Mesenchymal stem cell (in vitro differentiated cells and primary cell): Measurements from ENCODE around the gene TP53AIP1.

Source experiments
- DNase-seq: peaks from one replicate; pipeline ENCODE4 v3.0.0-alpha.2; 2013
- H2AFZ ChIP-seq: one replicate; pipeline ENCODE4 v1.6.1; 2013; ENCODE audit warnings: low read depth, mild to moderate bottlenecking, control low read depth, inconsistent platforms, low read length, moderate library complexity
- H2AK5ac ChIP-seq: 2 replicates; pipeline ENCODE4 v1.6.1; 2013; ENCODE audit warnings: low read length, moderate library complexity, mild to moderate bottlenecking, inconsistent platforms; ENCODE audit not compliant: severe bottlenecking
- H2BK120ac ChIP-seq: one replicate; pipeline ENCODE4 v1.6.1; 2013; ENCODE audit warnings: low read depth, mild to moderate bottlenecking, inconsistent platforms, low read length, moderate library complexity
- H2BK12ac ChIP-seq, 2 experiments: one replicate each; pipeline ENCODE4 v1.6.1; 2013; ENCODE audit warnings: inconsistent platforms in 2 of 2, low read length in 2 of 2, mild to moderate bottlenecking in 2 of 2, moderate library complexity in 2 of 2, control low read depth in 1 of 2
- H2BK15ac ChIP-seq: one replicate; pipeline ENCODE4 v1.6.1; 2013; ENCODE audit warnings: mild to moderate bottlenecking, low read depth, inconsistent platforms; ENCODE audit not compliant: poor library complexity, severe bottlenecking
- H2BK5ac ChIP-seq: 2 replicates; pipeline ENCODE4 v1.6.1; 2013; ENCODE audit warnings: low read depth, mild to moderate bottlenecking, low read length, control low read depth, inconsistent platforms; ENCODE audit not compliant: poor library complexity, severe bottlenecking
- H3K14ac ChIP-seq, 2 experiments: one replicate each; pipeline ENCODE4 v1.6.1; 2013; ENCODE audit warnings: inconsistent platforms in 2 of 2, low read length in 2 of 2, control low read depth in 1 of 2, mild to moderate bottlenecking in 1 of 2, moderate library complexity in 1 of 2
- H3K18ac ChIP-seq, 2 experiments: one replicate each; pipeline ENCODE4 v1.6.1; 2013; ENCODE audit warnings: inconsistent platforms in 2 of 2, low read length in 2 of 2, control low read depth in 1 of 2, low read depth in 1 of 2, mild to moderate bottlenecking in 1 of 2
- H3K23ac ChIP-seq, 2 experiments: one replicate each; pipeline ENCODE4 v1.6.1; 2013; ENCODE audit warnings: inconsistent platforms in 2 of 2, low read length in 2 of 2, mild to moderate bottlenecking in 2 of 2, moderate library complexity in 2 of 2, control low read depth in 1 of 2
- H3K27ac ChIP-seq: 2 replicates; pipeline ENCODE4 v1.5.1; 2013; ENCODE audit warnings: mild to moderate bottlenecking, moderate library complexity, low read length, control low read depth, inconsistent platforms; ENCODE audit not compliant: poor library complexity, severe bottlenecking
- H3K27me3 ChIP-seq, 2 experiments: 2 replicates each; pipeline versions ENCODE4 v1.6.1 to v1.7.0; 2013; ENCODE audit warnings: low read length in 2 of 2, mild to moderate bottlenecking in 2 of 2, moderate library complexity in 2 of 2, control low read depth in 1 of 2, inconsistent platforms in 1 of 2; ENCODE audit not compliant: control insufficient read depth in 1 of 2, insufficient read depth in 1 of 2
- H3K36me3 ChIP-seq, 2 experiments: 2 replicates each; pipeline versions ENCODE4 v1.6.1 to v1.7.0; 2013; ENCODE audit warnings: low read length in 2 of 2, control low read depth in 1 of 2, inconsistent platforms in 1 of 2, low read depth in 1 of 2, mild to moderate bottlenecking in 1 of 2; ENCODE audit not compliant: insufficient read depth in 2 of 2, control insufficient read depth in 1 of 2
- H3K4ac ChIP-seq, 2 experiments: one replicate each; pipeline ENCODE4 v1.6.1; 2013; ENCODE audit warnings: inconsistent platforms in 2 of 2, low read length in 2 of 2, mild to moderate bottlenecking in 2 of 2, moderate library complexity in 2 of 2, control low read depth in 1 of 2, low read depth in 1 of 2
- H3K4me1 ChIP-seq: 2 replicates; pipeline ENCODE4 v1.6.1; 2013; ENCODE audit warnings: low read depth, low read length, control low read depth; ENCODE audit not compliant: control insufficient read depth, insufficient read depth
- H3K4me2 ChIP-seq: 2 replicates; pipeline ENCODE4 v1.6.1; 2013; ENCODE audit warnings: low read length, mild to moderate bottlenecking, inconsistent platforms; ENCODE audit not compliant: poor library complexity, severe bottlenecking
- H3K4me3 ChIP-seq, 2 experiments: 2 replicates each; pipeline versions ENCODE4 v1.5.1 to v1.7.0; 2013; ENCODE audit warnings: low read length in 2 of 2, mild to moderate bottlenecking in 2 of 2, control low read depth in 1 of 2, low read depth in 1 of 2; ENCODE audit not compliant: insufficient read depth in 1 of 2
- H3K79me1 ChIP-seq: replicated peaks from 2 replicates; pipeline ENCODE4 v1.6.1; 2013; ENCODE audit warnings: mild to moderate bottlenecking, control low read depth, low read length, inconsistent platforms; ENCODE audit not compliant: poor library complexity, severe bottlenecking
- H3K9ac ChIP-seq: 2 replicates; pipeline ENCODE4 v1.7.0; 2013; ENCODE audit warnings: mild to moderate bottlenecking, low read length, moderate library complexity
- H3K9me3 ChIP-seq: 2 replicates; pipeline ENCODE4 v1.7.0; 2013; ENCODE audit warnings: mild to moderate bottlenecking, low read length; ENCODE audit not compliant: control insufficient read depth
- H4K8ac ChIP-seq: one replicate; pipeline ENCODE4 v1.6.1; 2013; ENCODE audit warnings: inconsistent platforms, mild to moderate bottlenecking, low read length, moderate library complexity
- H4K91ac ChIP-seq: one replicate; pipeline ENCODE4 v1.6.1; 2013; ENCODE audit warnings: mild to moderate bottlenecking, low read length, inconsistent platforms
- WGBS: methylation state at CpG from one replicate; pipeline ENCODE4 v1.1.7; 2013; ENCODE audit warnings: mixed read lengths; 5-methylcytosine and 5-hydroxymethylcytosine counted together

TP53AIP1 gene

GRCh38 chr11:128981254-128981653, 38.6 kb upstream of the TP53AIP1 start:
- peaks cover 0 to 59% of the 10 kb centered on the region in 2 experiments for H3K36me3 ChIP-seq
- no peak overlapping the region for H3K4me3 ChIP-seq
- no peak overlapping the region for H3K23ac ChIP-seq
- no peak overlapping the region for H3K4ac ChIP-seq
- no peak overlapping the region for H2BK5ac ChIP-seq
- no peak overlapping the region for H4K8ac ChIP-seq
- no peak overlapping the region for H3K18ac ChIP-seq
- no peak overlapping the region for H2BK120ac ChIP-seq
- peak; percentile 18 for DNase-seq
- H2AFZ ChIP-seq: no peak overlapping the region
- no peak overlapping the region for H2BK15ac ChIP-seq
- no peak overlapping the region for H2BK12ac ChIP-seq
- H3K4me2 ChIP-seq: no peak overlapping the region
- WGBS: 75% methylated on average over 6 of the region's 7 CpGs
- H4K91ac ChIP-seq: no peak overlapping the region
- H3K9ac ChIP-seq: no peak overlapping the region
- no peak overlapping the region for H3K14ac ChIP-seq
- no peaks in the 10 kb centered on the region for H3K27me3 ChIP-seq
- no peak overlapping the region for H3K27ac ChIP-seq
- H3K9me3 ChIP-seq: no peaks in the 10 kb centered on the region
- no peaks in the 10 kb centered on the region for H3K79me1 ChIP-seq
- no peaks in the 10 kb centered on the region for H3K4me1 ChIP-seq
- no peak overlapping the region for H2AK5ac ChIP-seq

GRCh38 chr11:128970598-128971190, 28.0 kb upstream of the TP53AIP1 start:
- Histone ChIP-seq H3K4me3 (no peak overlapping the region), H3K4me1 (no peaks in the 10 kb centered on the region), H3K27ac (no peak overlapping the region), H3K18ac (no peak overlapping the region), H3K14ac (no peak overlapping the region), H3K9ac (no peak overlapping the region), H4K8ac (no peak overlapping the region), H3K4me2 (no peak overlapping the region), H3K9me3 (no peaks in the 10 kb centered on the region), H2BK120ac (no peak overlapping the region), H2BK5ac (no peak overlapping the region), H3K27me3 (no peaks in the 10 kb centered on the region), H2AK5ac (no peak overlapping the region), H3K36me3 (peaks cover 41 to 71% of the 10 kb centered on the region in 2 experiments), H3K23ac (no peak overlapping the region), H3K4ac (no peak overlapping the region), H2BK15ac (no peak overlapping the region), H2AFZ (no peak overlapping the region), H2BK12ac (no peak overlapping the region), H3K79me1 (no peaks in the 10 kb centered on the region), H4K91ac (no peak overlapping the region)
- no peak for DNase-seq
- WGBS: 95% methylated on average over 12 of the region's 13 CpGs

GRCh38 chr11:128968916-128969315, 26.2 kb upstream of the TP53AIP1 start:
- H3K4me3 ChIP-seq: no peak overlapping the region

DNA sequence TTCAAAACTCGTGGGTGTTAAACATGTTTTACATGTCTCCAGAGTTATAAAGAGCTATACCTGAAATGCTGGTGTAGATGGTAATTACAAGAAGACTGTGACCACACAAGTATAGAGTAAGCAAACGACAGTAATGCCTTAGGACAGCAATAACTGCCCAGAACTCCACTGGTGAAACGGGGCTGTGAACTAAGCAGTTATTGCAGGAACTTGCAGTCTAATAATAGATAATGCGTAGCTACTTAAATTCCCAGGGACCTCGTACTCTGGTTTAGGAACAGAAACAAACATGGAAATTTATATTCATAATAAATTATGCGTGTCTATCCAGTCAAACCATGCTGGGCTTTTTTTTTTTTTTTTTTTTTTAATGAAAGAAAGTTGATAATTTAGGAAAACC, 24.9 kb upstream of the TP53AIP1 start:
- Histone ChIP-seq H3K14ac (no peak overlapping the region), H2AK5ac (no peak overlapping the region)
- WGBS: 56% methylated on average over 3 of the region's 6 CpGs

More at GRCh38 chr11:128968916-128969315, 26.2 kb upstream of the TP53AIP1 start:
- H3K9ac ChIP-seq: no peak overlapping the region
- no peak overlapping the region for H3K27ac ChIP-seq
- no peak overlapping the region for H2BK120ac ChIP-seq
- WGBS: 94% methylated on average over 9 of the region's 9 CpGs
- H3K4me2 ChIP-seq: no peak overlapping the region
- DNase-seq: no peak
- H3K36me3 ChIP-seq: peaks cover 32 to 58% of the 10 kb centered on the region in 2 experiments
- H3K14ac ChIP-seq: no peak overlapping the region
- H3K79me1 ChIP-seq: no peaks in the 10 kb centered on the region
- no peak overlapping the region for H2AK5ac ChIP-seq
- no peak overlapping the region for H4K8ac ChIP-seq
- H3K9me3 ChIP-seq: no peaks in the 10 kb centered on the region
- no peak overlapping the region for H2BK12ac ChIP-seq
- no peak overlapping the region for H2AFZ ChIP-seq
- no peak overlapping the region for H3K4ac ChIP-seq
- no peak overlapping the region for H2BK5ac ChIP-seq
- H2BK15ac ChIP-seq: no peak overlapping the region
- H3K18ac ChIP-seq: no peak overlapping the region
- no peaks in the 10 kb centered on the region for H3K4me1 ChIP-seq
- H3K23ac ChIP-seq: no peak overlapping the region
- H3K27me3 ChIP-seq: no peaks in the 10 kb centered on the region
- no peak overlapping the region for H4K91ac ChIP-seq

More for the DNA sequence above, 24.9 kb upstream of the TP53AIP1 start:
- Histone ChIP-seq H3K27ac (no peak overlapping the region), H3K23ac (no peak overlapping the region), H3K4me3 (no peak overlapping the region), H2BK5ac (no peak overlapping the region), H3K27me3 (no peaks in the 10 kb centered on the region), H3K9ac (no peak overlapping the region), H3K4ac (no peak overlapping the region), H3K79me1 (no peaks in the 10 kb centered on the region), H3K9me3 (no peaks in the 10 kb centered on the region), H2BK12ac (no peak overlapping the region), H2BK15ac (no peak overlapping the region), H3K4me2 (no peak overlapping the region), H3K18ac (no peak overlapping the region), H2AFZ (no peak overlapping the region), H2BK120ac (no peak overlapping the region), H3K4me1 (no peaks in the 10 kb centered on the region), H4K8ac (no peak overlapping the region), H3K36me3 (peaks cover 28 to 44% of the 10 kb centered on the region in 2 experiments), H4K91ac (no peak overlapping the region)
- DNase-seq: no peak
